ENCODE data around the gene CDH13.

The CDH13 gene

DNA sequence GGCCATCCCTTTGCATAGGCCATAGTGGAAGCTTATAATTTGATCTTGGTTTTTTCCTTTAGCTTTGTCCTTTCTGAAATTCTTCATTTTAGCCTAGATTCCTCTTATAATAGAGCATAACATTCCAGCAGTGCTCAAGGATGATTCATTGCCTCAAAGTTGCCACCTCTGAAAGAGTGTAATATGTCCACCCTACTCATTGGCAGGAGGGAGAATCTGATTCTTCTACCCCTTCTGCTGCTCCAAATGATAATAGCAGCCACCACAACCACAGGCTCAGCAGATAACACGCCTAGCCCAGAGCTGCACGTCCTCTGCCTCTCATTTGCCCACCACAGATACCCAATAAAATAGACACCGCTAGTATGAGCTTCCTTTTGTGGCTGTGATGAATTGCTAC, 843.6 kb downstream of the CDH13 start:
- DNase-seq, result no peak

DNA sequence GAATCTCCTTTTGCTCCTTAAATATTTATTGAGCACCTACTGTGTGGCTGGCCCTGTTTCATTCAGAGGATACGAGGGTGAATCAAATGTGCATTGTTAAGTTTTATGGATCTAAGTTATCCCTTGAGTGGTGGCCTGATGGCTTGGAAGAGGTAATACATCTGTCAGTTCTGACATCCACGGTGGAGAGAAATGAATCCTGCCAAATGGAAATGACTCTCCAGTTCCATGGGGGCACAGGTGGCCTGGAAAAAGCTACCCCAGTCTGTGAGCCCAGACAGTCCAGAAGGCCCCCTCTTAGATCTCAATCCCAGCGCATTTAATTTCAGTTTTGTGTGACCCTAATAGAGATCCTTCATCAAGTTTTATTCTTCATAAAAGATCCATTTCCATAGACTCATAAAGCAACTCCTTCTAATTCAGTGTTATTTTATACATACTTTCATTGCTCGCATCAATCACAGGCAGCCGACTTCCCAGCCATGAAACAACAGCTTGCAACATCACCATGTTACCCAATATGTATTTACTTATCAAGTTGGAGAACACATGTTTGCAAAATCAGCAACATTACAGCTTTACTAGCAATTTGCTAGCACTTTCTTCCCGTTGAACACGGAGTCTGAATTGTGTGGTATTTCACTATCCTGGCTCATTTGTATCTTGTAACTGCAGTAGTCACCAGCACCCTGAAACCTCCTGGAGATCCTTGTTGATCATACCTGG, 846.2 kb downstream of the CDH13 start:
- DNase-seq, result no peak

DNA sequence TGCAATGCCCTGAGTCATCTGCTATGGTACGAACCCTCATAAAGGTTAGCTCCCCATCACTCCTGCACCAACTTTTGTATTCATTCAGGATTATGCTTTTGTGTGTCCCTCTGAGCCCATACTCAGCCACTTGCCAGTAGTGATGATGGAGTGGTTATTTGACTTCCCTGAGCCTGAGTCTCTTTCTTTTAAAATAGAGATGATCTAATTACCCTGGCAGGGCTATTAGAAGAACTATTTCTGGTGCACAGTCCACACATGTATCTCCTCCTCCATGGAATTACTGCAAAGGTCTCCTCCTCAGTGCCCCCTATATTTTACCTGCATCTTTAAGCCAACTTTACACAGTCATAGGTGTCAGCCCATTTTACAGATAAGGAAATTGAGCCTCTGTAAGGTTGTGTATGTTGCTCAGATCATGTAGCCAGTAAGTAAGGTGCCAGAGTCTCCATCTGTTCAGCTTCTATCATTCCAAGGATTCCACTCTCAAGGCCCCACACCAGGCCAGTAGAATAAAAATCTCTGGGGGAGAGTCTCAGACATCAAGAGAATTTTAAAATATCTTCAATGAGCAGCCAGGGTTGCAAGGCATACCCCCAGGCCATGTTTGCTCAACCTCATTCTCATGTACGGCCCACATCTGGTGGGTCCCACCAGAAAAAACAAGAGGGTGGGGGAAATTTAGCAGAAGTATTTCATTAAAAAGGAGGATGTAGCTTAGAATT, 847.3 kb downstream of the CDH13 start:
- DNase-seq, result no peak

DNA sequence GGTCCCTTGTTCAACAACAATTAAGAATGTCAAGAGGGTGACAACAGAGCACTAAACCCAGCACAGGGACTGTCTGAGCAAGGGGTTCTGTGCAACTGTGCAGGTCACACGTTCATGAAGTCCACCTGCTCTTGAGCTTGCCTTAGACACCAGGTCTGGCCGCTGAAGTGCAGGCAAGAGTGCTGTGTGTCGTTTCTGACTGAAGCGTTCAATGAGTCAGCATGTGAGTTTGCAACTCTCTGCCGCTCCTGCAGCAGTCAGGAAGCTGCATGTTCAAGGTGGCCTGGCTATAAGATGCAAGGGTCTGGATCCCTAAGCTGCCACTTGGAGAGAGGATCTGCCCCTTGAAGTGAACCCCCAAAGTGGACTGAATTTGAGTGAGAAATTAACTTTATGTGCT, 848.3 kb downstream of the CDH13 start:
- DNase-seq, result no peak

DNA sequence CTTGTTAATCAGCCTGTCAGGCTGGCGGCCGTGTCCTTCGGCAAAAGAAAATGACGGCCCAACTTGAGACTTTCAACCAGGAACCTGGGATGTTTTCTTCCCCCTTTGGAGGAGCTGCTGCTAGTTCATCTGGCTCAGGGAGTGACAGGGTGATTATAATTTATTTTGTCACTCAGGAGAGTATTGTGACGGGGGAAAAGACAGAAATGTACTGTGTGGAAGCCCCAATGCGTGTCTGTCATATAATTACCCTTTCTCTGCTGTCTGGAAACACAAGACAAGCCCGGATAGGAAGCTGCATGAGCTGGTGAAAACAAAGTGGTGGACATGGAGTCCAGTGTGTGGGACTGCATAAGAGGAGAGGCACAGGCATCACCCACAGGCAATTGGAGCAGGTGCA, 854.8 kb downstream of the CDH13 start:
- no peak for DNase-seq

DNA sequence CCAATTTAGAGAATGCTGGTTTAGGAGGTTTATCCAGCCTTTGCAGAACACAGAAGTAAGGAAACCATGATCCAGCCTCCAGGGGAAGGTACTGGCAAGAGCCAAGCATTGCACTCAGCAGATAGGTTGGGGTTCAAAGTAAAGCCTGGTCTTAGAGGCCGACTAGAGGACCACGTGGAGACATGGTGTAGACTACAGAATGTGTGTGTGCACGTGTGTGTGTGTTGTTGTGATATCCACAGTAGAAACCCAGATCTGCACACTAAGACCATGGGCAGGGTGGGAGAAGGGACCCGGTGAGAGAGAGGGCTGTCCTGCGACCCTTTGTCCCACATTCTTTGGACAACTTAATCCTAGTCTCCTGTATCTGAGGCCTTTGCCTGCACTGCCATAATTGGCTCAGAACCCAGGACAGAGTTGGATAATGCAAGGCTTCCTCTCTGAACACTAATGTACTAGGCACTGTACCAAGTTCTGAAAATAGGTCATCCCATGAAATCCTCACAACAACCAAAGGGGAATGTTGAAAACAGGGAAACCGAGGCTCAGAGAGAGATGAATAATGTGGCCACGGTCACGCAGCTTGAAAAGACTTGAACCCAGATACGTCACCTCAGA, 855.9 kb downstream of the CDH13 start:
- no peak for DNase-seq

DNA sequence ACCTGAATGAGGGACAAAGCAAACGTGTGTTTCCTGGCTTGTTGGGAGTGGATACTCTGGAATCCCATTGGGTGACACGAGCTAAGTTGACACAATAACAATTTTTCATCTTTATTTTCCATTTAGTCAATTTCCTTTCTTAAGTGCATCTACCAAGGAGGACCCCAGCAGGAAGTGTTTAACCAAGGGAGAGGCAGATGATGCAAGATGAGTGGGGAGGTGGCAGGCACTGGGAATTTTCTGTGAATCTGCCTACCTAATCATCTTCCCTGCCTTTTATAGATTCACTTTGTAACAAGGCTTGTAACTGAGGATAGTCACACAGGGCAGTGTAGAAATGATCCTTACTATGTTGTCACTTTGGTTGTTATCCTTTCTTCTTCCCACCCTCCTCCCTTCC, 863.3 kb downstream of the CDH13 start:
- no peak for DNase-seq

DNA sequence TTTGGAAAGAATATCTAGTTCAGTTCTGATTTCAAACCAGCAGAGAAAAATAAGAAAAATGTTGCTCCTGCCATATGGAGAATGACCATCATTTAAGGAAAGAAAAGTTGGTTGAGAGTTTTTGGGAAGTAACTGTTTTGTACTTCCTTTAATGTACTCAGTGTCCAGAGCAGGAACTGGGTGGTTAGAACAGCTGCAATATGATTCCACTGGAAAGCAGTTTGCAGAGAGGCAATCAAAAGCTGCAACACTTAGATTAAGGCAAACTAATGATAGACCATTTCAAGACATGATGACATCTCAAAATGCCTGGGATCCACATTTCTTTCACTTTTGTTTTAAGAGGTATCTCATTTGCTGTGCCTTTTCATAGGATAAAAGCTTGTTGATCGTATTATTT, 867.7 kb downstream of the CDH13 start:
- DNase-seq, result no peak

DNA sequence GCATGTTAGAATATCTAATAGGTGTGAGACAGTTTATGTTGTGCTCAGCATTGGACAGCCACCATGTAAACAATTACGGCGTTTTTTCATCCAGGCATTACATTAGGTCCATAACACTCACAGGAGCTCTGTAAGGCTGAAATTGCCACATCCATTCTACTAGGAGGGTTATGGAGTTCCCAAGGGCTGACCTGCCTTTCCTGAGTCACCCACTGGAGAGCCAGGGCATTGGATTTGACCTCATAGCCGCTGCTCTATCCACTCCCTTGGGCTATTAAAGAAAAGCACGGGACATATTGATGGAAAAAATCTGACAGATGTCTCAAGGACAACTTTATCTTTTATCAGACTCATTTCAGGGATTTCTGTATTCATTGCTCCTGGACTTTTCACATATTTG, 874.7 kb downstream of the CDH13 start:
- no peak for DNase-seq

DNA sequence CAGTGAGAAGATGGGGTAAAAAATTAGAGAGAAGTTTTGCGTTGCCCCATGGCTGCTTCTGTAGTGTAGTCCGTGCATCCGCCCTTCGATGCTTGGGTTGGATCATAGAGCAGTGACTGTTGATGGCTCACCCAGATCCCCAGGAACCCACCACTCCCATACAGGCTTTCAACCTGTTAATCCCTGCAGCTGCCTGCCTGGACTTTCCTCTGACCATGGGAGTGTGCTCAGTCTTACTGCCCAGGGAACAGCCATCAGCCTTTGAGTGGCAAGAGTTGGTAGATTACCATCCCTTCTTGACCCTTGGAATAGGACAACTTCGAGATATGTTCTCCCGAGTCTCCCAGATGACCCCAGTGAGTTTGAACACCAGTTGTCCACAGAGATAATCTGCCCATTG, 881.5 kb downstream of the CDH13 start:
- no peak for DNase-seq

DNA sequence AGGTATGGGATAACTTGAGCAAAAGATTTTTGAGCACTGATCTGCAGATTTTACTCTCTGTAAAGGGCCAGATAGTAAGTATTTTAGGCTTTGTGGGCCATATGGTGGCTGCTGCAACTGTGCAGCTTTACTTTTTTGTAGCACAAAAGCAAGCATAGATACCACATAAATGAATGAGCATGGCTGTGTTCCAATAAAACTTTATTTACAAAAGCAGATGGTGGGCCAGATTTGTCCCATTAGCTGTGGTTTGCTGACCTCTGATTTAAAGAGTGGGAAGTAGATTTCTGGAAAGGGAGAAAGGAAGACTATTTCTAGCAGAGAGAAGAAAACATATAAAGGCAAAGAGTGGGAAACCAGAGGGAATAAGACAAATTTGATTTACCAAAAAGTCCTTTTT, 882.5 kb downstream of the CDH13 start:
- DNase-seq, result no peak

DNA sequence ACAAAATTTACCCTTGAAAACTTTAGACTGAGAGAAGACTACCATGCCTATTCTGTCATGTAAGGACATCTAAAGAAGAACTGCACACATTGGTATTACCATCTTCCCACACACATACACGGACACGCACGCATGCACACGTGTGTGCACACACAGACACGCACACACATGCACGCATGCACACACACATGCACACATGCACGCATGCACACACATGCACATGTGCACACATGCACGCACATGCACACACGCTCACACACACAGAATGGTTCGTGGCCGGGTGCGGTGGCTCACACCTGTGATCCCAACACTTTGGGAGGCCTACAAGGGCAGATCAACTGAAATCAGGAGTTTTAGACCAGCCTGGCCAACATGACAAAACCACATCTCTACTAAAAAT, 884.1 kb downstream of the CDH13 start:
- DNase-seq, result no peak

DNA sequence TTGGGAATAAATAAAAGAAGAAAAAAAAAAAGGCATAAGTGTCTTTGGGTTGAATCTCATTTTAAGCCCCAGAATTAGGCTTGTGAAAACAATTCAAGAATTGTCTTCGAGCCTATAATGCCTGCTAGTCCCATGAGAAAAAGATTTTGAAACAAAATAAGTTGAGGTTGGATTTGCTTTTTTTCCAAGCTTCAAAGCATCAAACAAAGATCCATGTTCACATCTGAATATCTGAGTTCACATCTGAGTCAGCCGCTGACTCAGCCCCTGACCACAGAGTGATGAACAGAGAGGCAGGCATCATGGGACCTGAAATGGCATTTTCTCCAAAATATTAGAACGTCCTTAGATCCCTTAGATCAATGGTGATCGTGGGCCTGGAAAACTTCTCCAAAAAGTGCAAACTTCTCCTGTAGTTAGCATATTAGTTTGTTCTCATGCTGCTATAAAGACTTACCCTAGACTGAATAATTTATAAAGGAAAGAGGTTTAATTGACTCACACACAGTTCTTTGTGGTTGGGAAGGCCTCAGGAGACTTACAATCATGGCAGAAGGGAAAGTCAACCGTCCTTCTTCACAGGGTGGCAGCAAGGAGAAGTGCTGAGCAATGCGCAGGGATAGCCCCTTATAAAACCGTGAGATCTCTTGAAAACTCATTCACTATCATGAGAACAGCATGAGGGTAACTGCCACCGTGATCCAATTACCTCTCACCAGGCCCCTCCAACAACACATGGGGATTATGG, 886.4 kb downstream of the CDH13 start:
- DNase-seq, result no peak

DNA sequence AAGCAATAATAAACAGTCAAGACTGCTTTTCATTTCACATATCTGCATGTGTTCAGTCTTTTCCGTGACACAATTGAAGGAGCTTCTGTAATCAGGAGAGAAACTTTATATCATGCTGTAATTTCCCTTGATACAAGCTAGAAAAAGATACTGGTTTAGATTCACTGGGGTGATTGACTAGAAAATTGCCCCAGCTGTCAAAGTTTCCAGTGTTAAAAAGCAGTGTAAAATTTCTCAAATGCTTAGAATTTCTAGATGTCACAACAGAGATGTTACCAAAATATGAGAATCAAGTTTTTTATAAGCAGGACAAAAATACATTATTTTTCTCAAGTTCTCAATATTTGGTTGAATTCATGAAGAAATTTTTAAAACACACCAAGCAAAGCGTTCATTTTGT, 888.6 kb downstream of the CDH13 start:
- DNase-seq, result no peak

DNA sequence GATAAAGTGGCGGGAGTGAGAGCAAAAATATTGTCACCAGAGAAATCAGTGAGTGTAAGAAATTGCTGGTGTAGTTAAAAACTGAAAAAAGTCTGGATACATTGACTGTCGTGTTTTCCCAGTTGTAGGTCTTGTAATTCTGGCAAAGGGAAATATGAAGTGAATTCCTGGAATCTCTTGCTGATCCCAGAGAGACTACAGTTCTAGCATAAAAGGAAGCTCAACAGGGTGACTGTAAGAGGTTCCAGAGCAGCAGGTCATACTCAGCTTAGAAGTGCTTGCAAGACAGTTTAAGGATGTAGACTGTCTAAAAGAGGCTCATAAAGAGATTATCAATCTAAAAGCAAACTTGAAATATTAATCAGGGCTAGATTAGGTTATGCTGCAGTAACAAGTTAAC, 890.2 kb downstream of the CDH13 start:
- no peak for DNase-seq

DNA sequence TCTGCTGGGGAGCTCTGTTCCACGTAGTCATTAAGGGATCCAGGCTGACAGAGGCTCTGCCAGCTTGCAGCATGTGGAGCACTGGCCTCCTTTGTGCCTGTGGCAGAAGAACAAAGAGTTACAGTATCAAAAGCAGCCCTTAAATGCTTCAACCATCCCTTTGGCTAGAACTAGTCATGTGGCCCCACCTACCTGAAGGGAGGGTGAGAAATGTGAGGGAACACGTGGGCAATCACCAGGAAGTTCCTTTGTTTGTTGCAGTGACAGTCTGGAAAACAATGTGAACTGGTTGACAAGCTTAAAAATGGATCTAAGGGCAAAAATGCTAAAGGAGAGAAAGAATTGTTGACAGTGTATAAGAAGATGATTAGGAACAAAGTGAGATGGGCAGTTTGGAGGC, 890.6 kb downstream of the CDH13 start:
- DNase-seq, result no peak

DNA sequence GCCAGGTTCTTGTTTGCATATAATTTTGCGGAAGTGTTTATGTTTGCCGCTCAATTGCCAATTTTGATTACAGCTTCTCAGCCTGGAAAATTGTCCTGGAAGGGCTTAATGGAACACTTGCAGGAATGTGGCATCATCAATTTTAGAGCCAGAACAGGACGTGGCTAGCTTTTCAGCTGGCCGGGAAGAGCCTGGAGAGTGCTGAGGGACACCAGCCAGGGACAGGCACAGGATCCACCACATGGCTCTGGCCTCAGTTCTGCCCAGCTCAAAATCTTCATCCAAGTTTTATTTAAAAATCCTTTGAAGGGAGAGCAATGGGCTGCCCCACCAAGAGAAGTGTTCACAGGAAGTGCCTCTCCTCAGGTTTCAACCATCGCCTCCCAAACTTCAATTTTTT, 893.8 kb downstream of the CDH13 start:
- no peak for DNase-seq

DNA sequence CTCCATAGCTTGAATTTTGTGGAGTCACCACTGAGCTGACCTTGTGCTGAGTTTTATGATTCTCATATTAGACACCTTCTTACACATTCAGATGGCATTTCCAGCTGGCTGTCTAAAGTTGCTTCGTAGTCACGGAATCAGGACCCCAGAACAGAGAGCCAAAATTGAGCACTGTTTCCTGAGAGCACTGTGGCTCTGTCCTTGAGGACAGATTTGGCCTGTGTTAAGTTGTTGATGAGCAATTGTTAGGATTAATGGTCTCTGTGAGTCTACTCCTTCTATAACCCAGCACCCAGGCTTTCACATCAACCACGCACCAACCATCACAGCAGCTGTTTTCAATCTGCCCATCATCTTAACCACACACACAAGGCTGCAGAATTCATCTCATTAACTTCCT, 903.5 kb downstream of the CDH13 start:
- no peak for DNase-seq

DNA sequence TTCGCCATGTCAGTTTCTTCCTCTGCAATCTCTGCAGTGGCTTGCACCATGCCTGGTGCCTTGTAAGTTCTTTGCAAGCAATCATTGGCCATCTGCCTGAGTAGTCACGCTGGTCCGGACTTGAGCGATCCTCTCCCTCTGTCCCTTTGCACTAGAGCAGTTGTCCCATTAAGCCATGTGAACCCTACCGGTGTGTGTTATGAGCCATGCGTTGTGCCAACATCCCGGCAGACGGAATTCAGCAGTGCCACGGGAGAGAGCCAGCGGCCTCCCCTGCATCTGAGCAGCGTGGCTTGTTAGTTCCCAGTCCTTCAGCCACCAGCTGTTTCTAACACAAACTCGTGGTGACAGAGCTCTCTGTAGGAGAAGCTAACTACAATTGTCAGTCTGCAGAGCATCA, 905.9 kb downstream of the CDH13 start:
- DNase-seq, result no peak

DNA sequence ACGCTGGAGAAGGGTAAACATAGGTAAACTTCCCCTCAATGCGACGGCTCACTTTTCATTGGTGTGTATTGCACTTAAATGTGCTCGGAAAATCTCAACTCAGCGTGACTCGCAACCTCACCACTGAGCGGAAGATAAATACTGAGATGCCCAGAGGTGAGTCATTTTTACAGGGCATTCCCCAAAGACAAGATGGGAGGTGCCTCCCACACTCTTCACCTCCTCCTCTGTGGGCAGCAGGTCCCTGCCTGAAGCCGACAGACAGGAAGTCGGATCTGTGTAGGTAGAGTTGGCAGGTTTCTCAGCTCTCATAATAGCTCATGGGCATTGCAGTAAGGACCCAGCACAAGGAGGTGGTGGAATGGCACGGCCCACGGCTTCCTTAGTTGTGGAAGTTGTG, 906.4 kb downstream of the CDH13 start:
- DNase-seq, result peak; percentile 47 to 77 (median 65)

DNA sequence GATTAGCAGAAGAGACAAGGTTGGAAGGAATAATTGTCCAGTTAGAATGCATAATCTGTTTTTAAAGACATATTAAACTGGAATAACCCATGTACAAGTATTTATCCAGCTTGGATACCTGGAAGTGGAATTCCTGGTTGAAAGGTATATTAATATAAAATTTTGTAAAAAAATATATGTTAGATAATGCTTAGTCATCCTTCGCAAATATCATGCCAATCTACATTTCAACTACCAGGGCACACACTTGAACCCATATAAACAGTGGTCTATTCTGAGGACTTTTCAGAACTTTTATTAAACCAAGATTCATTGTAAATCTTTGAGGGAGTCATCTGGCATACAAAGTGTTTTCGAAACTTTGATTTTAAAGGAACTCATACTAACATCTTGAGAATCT, 911.9 kb downstream of the CDH13 start:
- DNase-seq, result no peak

DNA sequence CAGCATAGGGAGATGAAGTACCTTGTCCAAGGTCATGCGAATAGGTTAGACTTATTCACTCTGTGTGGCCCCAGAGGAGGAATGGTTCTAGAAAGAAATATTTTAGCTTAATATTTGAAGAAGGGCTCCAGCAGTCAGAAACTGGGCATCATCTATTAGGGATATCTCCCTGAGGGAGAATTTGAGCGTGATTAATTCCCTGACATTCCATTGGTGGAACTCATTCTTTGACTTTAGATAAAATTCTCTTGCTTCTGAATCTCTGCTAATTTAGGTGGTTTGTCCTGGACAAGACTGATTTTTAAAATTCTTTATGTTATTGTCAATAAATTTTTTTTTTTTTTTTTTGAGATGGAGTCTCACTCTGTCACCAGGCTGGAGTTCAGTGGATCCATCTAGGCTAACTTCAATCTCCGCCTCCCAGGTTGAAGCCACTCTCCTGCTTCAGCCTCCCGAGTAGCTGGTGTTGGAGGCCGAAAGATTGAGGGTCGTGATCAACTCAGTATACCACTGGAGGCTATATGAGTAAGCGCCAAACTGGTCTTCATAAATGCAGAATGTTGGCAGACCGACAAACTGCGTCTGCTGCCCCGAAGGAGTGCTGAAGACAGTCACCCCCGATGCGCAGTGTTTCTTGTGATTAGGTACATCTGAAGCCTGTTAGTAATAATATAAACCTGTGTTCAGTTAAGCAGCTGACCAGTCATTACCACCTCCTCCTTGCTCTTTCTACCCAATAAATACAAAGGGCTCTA, 913.1 kb downstream of the CDH13 start:
- no peak for DNase-seq

DNA sequence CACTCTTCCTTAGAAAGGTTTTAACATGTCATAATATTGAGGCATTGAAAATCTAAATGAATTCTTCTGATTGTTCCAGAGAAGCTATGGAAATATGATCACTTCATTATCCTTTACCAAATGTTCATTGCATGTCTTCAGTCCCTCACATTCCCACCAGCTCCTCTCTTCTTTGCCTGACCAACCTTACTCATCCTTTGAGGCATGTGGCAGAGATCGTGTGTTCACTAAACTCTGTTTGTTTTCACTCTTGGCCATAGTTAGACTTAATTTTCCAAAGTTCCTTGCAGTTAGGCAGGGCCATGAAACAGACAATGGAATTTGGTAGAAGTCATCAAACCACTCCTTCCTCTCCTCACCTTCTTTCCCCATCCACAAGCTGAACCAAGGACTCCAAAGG, 914.5 kb downstream of the CDH13 start:
- no peak for DNase-seq

All from NCI-H1417 (cell line).